Measurements from ENCODE around the gene ZNF81.
"Not testable (repeated sequence)": the region's sequence is repeated elsewhere in the genome, so short reads cannot be mapped to it uniquely, and the experiment has no call there.

The ZNF81 gene

GRCh38 chrX:47802589-47802988 is 34.1 kb upstream of the ZNF81 start:
- Histone ChIP-seq H2AFZ (ENCODE audit: insufficient read depth, low read length, poor library complexity) (no peak overlapping the region), H3K4ac (ENCODE audit: low read depth, low read length) (no peak overlapping the region), H3K14ac (ENCODE audit: low read length) (no peak overlapping the region), H3K79me1 (ENCODE audit: low read length) (no peaks in the 10 kb centered on the region), H4K12ac (ENCODE audit: low read depth, low read length) (no peak overlapping the region), H3K23ac (ENCODE audit: low read length) (no peak overlapping the region), H3K4me2 (ENCODE audit: low read length) (no peak overlapping the region), H3K9me3 (ENCODE audit: insufficient read depth, low read depth, low read length) (no peaks in the 10 kb centered on the region), H3K9ac (ENCODE audit: low read length) (no peak overlapping the region), H2BK120ac (ENCODE audit: insufficient read depth, low read length, poor library complexity) (no peak overlapping the region), H3K79me2 (ENCODE audit: control insufficient read depth, insufficient read depth, low read length, poor library complexity) (no peaks in the 10 kb centered on the region), H3K36me3 (ENCODE audit: control insufficient read depth in 1 of 2, insufficient read depth in 2 of 2, low read length in 2 of 2) (no peaks in the 10 kb centered on the region), H2BK5ac (ENCODE audit: low read depth, low read length, poor library complexity) (no peak overlapping the region), H2BK12ac (ENCODE audit: low read length) (no peak overlapping the region), H3K18ac (ENCODE audit: low read length) (no peak overlapping the region), H4K8ac (ENCODE audit: low read depth, low read length) (no peak overlapping the region), H2AK5ac (ENCODE audit: low read length) (no peak overlapping the region), H4K91ac (ENCODE audit: low read depth, low read length) (no peak overlapping the region), H3K4me3 (ENCODE audit: low read depth, low read length) (no peak overlapping the region), H3K4me1 (ENCODE audit: control insufficient read depth in 1 of 2, insufficient read depth in 2 of 2, low read length in 2 of 2) (peaks cover 0 to 4% of the 10 kb centered on the region in 2 experiments), H3K27me3 (ENCODE audit: insufficient read depth, low read length) (no peaks in the 10 kb centered on the region), H3K27ac (ENCODE audit: low read depth, low read length) (no peak overlapping the region)
- DNase-seq: no peak
- no CpG with 5 or more reads among the region's 4 CpGs for WGBS (ENCODE audit: extremely low coverage, insufficient coverage, insufficient read length)

- not testable (repeated sequence) for H2BK120ac ChIP-seq (ENCODE audit: insufficient read depth, low read length, poor library complexity); H3K4me2 ChIP-seq (ENCODE audit: low read length); H2AK5ac ChIP-seq (ENCODE audit: low read length); H3K9me3 ChIP-seq (ENCODE audit: insufficient read depth, low read depth, low read length); H3K27me3 ChIP-seq (ENCODE audit: insufficient read depth, low read length); H3K9ac ChIP-seq (ENCODE audit: low read length); H4K12ac ChIP-seq (ENCODE audit: low read depth, low read length); H4K8ac ChIP-seq (ENCODE audit: low read depth, low read length); H3K36me3 ChIP-seq (ENCODE audit: control insufficient read depth in 1 of 2, insufficient read depth in 2 of 2, low read length in 2 of 2); H3K27ac ChIP-seq (ENCODE audit: low read depth, low read length); H3K79me2 ChIP-seq (ENCODE audit: control insufficient read depth, insufficient read depth, low read length, poor library complexity); H3K4me3 ChIP-seq (ENCODE audit: low read depth, low read length); H2BK5ac ChIP-seq (ENCODE audit: low read depth, low read length, poor library complexity); H3K18ac ChIP-seq (ENCODE audit: low read length); H4K91ac ChIP-seq (ENCODE audit: low read depth, low read length); H3K4me1 ChIP-seq (ENCODE audit: control insufficient read depth in 1 of 2, insufficient read depth in 2 of 2, low read length in 2 of 2); H2AFZ ChIP-seq (ENCODE audit: insufficient read depth, low read length, poor library complexity); H3K14ac ChIP-seq (ENCODE audit: low read length); H2BK12ac ChIP-seq (ENCODE audit: low read length); H3K79me1 ChIP-seq (ENCODE audit: low read length); H3K23ac ChIP-seq (ENCODE audit: low read length); H3K4ac ChIP-seq (ENCODE audit: low read depth, low read length)
- no CpG with 5 or more reads among the region's 21 CpGs for WGBS (ENCODE audit: extremely low coverage, insufficient coverage, insufficient read length)
- peak in 1 of 2 donors; percentile 10 for DNase-seq
Observed at GRCh38 chrX:47803103-47803502, 33.6 kb upstream of the ZNF81 start.

- peaks cover 0 to 4% of the 10 kb centered on the region in 2 experiments for H3K4me1 ChIP-seq (ENCODE audit: control insufficient read depth in 1 of 2, insufficient read depth in 2 of 2, low read length in 2 of 2)
- no peak overlapping the region for H3K14ac ChIP-seq (ENCODE audit: low read length)
- no peak overlapping the region for H3K27ac ChIP-seq (ENCODE audit: low read depth, low read length)
- H3K36me3 ChIP-seq (ENCODE audit: control insufficient read depth in 1 of 2, insufficient read depth in 2 of 2, low read length in 2 of 2): no peaks in the 10 kb centered on the region
- no peak overlapping the region for H2AFZ ChIP-seq (ENCODE audit: insufficient read depth, low read length, poor library complexity)
- no peak overlapping the region for H4K91ac ChIP-seq (ENCODE audit: low read depth, low read length)
- no peaks in the 10 kb centered on the region for H3K27me3 ChIP-seq (ENCODE audit: insufficient read depth, low read length)
- H3K23ac ChIP-seq (ENCODE audit: low read length): no peak overlapping the region
- no peak overlapping the region for H2BK5ac ChIP-seq (ENCODE audit: low read depth, low read length, poor library complexity)
- H2BK12ac ChIP-seq (ENCODE audit: low read length): no peak overlapping the region
- no peak overlapping the region for H3K18ac ChIP-seq (ENCODE audit: low read length)
- no peak overlapping the region for H3K4me3 ChIP-seq (ENCODE audit: low read depth, low read length)
- no peak overlapping the region for H2AK5ac ChIP-seq (ENCODE audit: low read length)
- no peaks in the 10 kb centered on the region for H3K79me1 ChIP-seq (ENCODE audit: low read length)
- no peak overlapping the region for H4K8ac ChIP-seq (ENCODE audit: low read depth, low read length)
- H3K9ac ChIP-seq (ENCODE audit: low read length): no peak overlapping the region
- H3K79me2 ChIP-seq (ENCODE audit: control insufficient read depth, insufficient read depth, low read length, poor library complexity): no peaks in the 10 kb centered on the region
- no peak overlapping the region for H4K12ac ChIP-seq (ENCODE audit: low read depth, low read length)
- no peaks in the 10 kb centered on the region for H3K9me3 ChIP-seq (ENCODE audit: insufficient read depth, low read depth, low read length)
- WGBS (ENCODE audit: extremely low coverage, insufficient coverage, insufficient read length): no CpG with 5 or more reads among the region's 9 CpGs
- no peak overlapping the region for H3K4me2 ChIP-seq (ENCODE audit: low read length)
- no peak overlapping the region for H3K4ac ChIP-seq (ENCODE audit: low read depth, low read length)
- no peak for DNase-seq
- H2BK120ac ChIP-seq (ENCODE audit: insufficient read depth, low read length, poor library complexity): no peak overlapping the region
Observed at GRCh38 chrX:47804315-47804714, 32.4 kb upstream of the ZNF81 start.

GRCh38 chrX:47805844-47806243 is 30.9 kb upstream of the ZNF81 start:
- H3K9me3 ChIP-seq (ENCODE audit: insufficient read depth, low read depth, low read length); H2AK5ac ChIP-seq (ENCODE audit: low read length); H4K91ac ChIP-seq (ENCODE audit: low read depth, low read length); H2AFZ ChIP-seq (ENCODE audit: insufficient read depth, low read length, poor library complexity); H3K14ac ChIP-seq (ENCODE audit: low read length); H3K18ac ChIP-seq (ENCODE audit: low read length); H2BK12ac ChIP-seq (ENCODE audit: low read length); H2BK5ac ChIP-seq (ENCODE audit: low read depth, low read length, poor library complexity); H3K27me3 ChIP-seq (ENCODE audit: insufficient read depth, low read length); H3K4me3 ChIP-seq (ENCODE audit: low read depth, low read length); H2BK120ac ChIP-seq (ENCODE audit: insufficient read depth, low read length, poor library complexity); H3K27ac ChIP-seq (ENCODE audit: low read depth, low read length); H3K4me1 ChIP-seq (ENCODE audit: control insufficient read depth in 1 of 2, insufficient read depth in 2 of 2, low read length in 2 of 2); DNase-seq; H4K12ac ChIP-seq (ENCODE audit: low read depth, low read length); H3K4ac ChIP-seq (ENCODE audit: low read depth, low read length); H3K23ac ChIP-seq (ENCODE audit: low read length); H3K79me1 ChIP-seq (ENCODE audit: low read length); H4K8ac ChIP-seq (ENCODE audit: low read depth, low read length); H3K79me2 ChIP-seq (ENCODE audit: control insufficient read depth, insufficient read depth, low read length, poor library complexity); H3K9ac ChIP-seq (ENCODE audit: low read length); H3K4me2 ChIP-seq (ENCODE audit: low read length); H3K36me3 ChIP-seq (ENCODE audit: control insufficient read depth in 1 of 2, insufficient read depth in 2 of 2, low read length in 2 of 2): not testable (repeated sequence)
- no CpG with 5 or more reads among the region's 1 CpG for WGBS (ENCODE audit: extremely low coverage, insufficient coverage, insufficient read length)

All from trophoblast cell (in vitro differentiated cells and primary cell).